GM18526 (cell line): ENCODE data around the gene EEFSEC.

Experiments used
- POLR2A ChIP-seq: IDR thresholded peaks from 3 replicates; pipeline ENCODE4 v1.6.1; 2011; ENCODE audit not compliant: insufficient read length; ENCODE audit errors: extremely low read depth

Gene EEFSEC

DNA sequence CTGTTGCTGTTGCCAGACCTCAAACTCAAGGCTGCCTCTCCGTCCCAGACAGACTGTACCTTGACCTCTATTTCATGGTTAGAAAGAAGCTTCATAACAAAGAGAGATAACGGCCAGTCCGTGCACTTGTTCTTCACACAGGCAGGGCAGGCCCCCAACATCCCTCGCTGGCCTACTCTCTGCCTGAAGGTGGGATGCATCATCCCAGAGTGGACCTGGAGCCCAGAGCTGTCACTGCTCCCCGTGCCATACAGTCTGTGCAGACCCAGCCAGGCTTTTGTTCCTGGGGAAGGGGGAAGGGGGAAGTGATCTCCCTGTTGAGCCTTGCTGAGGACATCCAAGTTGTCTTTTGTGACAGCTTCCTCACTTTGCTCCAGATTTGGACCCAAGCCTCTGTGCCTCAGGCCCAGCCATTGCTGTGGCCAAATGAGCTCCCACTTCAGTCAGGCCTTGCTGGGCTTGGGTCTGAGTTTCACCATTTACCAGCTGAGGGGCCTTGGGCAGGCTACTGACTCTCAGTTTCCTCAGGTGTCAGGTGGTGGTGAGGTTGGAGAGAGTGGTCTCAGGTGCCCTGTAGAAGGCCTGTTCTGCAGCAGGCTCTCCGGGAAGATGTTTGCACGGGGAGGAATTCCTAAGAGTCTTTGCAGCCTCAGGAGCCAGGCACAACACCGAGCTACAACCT is 171.8 kb downstream of the EEFSEC start:
- no peak for TF ChIP-seq POLR2A

DNA sequence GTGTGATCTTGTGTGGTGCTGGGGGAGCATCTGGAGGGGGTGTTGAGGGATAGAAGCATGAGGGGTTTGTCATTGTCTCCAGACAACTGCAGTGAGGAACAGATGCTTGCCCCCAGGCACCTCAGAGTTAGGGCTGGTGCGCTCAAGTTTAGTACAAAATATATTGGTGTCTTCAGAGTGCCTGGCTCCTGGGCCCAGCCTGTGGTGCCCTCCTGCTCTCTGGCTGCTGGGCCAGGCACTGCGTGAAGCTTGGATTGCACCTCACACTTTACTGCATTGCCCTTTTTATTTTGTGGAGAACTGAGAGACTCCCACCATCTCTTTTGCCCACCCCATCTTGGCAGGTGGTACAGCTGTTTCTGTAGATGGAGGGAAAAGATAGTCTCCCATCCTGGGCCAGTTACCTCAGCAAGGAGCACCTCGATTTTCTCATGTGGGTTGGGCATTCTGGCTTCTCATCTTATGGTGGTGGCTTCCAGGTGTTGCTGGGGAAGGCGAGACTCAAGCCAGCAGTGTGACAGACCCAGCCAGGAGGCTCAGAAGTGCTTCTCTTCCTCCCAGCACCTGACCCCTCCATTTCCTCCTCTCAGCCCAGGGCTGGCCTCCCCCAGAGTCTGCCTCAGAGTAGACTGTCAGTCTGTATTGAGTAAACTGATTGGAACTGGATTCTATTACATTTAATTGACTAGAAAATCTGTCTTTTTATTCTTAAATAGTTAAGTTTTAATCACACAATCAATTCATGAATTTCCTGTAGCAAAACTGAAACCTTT is 173.0 kb downstream of the EEFSEC start:
- TF ChIP-seq POLR2A, result no peak

DNA sequence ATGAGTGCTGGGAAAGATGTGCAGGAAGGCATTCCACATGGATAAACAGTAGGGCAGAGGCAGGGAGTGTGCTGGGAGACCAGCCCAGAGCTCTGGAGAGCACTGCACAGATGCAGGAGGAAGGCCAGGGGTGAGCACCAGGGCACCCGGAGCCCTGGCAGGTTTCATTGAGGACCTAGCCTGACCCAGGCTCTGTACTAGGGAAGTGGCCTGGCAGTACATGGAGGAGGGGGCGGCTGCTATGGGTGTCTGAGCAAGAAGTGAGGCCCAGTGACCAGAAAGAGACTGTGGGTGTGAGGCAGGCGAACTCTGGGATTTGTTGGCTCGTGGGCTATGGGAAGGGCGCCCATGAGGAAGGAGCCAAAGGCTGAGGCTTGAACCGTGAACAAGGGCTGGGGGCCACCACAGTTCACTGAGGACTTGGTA is 174.3 kb downstream of the EEFSEC start:
- no peak for TF ChIP-seq POLR2A

DNA sequence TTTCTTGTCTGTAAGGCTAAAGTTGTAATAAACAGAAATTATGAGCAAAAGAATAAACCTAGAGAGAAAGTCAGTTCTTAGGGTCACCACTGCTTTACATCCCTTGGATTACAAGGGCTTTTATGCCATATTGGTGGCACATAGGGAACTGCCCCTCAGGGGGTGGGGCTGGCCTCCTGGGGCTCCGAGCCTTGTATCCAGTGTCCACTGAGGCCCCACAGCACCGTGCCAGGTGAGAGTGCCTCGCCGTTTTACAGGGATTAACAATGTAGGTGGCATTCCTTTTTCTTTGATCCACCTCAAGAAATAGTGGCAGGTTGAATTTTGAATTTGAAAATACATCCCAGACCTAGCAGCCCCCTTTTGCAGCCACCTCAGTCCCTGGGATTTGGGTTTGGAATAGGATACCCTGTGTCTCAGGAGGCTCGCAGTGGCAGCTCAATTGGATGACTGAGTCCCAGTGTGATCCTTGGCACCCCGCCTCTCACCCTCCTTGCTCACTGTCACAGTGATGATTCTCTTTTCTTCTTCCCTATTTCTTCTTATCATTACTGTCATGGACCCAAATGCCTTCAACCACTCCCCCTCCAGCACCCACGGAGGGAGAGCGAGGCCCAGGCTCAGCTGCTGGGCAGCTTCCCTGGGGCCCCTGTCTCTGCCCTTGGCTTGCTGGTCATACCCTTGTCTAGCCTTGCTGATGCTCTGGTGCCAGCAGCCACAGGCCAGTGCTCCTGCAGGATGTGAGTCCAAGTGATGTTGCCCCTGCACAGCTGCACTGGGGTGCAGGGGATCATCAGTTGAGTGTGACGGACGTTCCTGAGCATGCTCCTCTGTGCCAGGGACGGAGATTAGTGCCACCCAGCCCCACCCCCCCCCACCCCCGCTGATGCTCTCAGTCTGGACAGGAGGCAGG is 175.5 kb downstream of the EEFSEC start:
- no peak for TF ChIP-seq POLR2A

DNA sequence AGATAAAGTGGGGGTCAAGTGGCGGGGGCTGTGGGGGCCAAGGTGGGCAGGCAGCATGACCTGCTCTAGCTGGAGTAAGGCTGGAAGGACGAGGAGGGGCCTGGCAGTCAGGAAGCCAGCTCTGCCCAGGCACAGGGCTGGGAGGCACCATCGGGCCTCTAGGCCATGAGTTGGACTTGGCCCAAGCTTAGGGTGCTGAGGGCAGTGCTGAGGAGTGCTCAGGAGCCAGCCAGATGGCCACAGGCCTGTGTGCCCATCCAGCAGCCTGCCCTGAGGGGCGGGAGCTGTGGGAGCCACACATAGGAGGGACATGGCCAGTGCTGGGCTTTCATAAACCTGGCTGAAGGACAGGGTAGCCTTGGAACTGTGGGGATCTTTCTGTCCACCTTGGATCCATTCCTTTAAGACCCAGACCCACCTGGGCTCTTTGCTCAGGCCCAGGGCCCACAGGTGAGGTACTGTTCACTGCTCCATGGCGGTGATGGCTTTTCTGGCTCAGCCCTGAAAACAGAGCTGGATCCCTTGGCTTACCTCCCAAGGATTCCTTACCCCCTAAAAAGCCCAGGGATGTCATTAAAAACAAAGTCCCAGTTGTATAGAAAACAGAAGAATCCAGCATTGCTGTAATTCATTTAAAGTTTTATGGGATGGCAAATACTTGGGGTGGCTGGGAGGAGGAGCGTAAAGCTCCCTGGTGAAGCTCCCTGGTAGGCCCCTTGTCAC is 176.4 kb downstream of the EEFSEC start:
- no peak for TF ChIP-seq POLR2A

DNA sequence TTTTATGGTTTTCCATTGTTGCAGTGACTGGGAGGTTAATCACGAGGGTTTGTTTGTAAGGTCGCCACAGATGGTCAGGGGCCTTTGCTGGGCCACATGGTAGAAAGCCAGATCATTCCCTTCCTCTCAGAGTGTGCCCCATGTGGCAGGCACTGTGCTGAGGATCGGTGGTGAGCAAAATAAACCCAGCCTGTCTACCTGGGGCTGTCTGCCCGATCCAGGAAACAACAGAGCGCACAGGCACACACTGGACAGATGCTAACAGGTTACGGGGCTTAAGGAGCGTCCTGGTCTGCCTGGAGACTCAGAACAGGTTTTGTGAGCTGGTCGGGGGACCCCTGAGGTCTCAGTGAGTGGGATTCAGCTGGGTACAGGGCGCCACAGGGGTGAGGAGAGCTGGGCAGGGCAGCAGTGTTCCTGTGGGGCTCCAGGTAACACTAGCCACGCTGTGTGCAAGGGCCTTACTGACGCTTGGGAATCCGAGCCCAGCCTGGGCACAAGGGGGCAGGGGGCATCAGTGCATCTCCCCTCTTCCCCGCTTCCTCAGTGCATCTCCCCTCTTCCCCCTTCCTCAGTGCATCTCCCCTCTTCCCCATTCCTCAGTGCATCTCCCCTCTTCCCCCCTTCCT is 177.0 kb downstream of the EEFSEC start:
- no peak for TF ChIP-seq POLR2A

DNA sequence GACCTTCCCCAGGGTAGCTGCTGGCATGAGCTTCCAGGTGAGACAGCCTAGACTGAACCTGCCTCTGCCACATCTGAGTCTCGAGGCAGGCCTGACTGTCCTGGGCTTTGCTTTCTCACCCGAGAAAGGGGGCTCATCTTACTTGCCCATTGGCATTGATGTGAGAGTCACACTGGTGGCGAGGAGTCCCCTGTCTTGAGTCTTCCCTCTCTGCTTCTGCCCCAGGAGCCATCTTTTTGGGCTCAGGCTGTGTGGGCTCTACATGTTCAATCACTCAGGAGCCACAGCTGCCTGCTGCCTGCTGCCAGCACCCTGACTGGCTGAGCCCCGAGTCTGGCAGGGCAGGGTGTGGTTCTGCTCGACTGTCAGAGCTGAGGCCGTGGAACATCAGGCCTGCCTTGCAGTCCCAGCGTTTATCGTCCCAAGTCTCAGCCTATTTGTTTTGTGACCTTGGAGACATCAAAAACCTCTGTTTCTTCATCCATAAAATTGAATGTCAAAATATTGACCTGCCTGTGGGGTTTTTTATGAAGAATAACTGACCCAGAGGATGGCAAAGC is 180.9 kb downstream of the EEFSEC start:
- TF ChIP-seq POLR2A, result no peak

DNA sequence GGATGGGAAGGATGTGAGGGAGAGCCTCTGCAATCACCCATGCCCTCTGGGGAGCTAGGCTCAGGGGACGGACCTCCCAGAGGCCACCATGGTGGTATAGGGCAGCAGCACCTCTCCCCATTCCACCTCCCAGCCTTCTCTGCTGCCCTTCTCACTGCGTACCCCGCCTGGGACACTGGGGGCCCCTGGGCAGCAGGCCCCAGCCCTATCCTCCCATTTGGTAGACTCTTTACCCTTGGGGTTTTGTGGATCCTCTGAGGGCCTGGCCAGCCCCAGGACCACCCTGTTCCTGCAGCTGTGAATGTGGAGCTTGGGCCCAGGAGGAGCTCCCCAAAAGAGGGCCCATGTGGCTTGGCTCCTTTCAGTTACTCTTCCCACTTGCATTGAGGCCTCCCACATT is 181.5 kb downstream of the EEFSEC start:
- no peak for TF ChIP-seq POLR2A

DNA sequence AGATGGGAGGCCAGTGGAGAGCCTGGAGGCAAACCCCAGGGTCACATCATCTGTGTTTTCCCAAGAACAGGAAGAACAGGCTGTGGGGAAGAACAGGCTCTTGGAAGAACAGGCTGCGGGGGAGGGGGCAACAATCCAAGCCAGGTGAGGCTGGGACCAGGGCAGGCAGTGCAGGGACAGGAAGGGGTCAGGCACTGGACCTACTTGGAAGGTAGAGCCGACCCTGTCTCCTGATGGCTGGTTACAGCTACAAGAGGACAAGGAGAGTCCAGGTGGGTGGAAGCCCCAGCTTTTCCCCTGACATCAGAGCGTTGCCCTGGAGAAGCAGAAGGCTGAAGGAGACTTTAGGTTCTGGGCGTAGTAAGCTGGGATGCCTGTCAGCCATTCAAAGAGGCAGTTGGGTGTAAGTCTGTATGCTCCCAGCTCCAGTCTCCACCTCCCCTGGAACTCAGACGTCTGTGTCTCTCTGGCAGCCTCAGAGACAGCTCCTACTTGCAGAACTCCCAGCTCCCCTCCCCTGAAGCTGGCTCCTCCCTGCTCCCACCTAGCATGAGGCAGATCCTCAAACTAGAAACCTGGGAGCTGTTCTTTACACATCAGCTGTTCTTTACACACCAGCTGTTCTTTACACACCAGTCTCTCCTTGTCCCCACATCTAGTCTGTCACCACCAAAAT is 182.5 kb downstream of the EEFSEC start:
- TF ChIP-seq POLR2A, result no peak

DNA sequence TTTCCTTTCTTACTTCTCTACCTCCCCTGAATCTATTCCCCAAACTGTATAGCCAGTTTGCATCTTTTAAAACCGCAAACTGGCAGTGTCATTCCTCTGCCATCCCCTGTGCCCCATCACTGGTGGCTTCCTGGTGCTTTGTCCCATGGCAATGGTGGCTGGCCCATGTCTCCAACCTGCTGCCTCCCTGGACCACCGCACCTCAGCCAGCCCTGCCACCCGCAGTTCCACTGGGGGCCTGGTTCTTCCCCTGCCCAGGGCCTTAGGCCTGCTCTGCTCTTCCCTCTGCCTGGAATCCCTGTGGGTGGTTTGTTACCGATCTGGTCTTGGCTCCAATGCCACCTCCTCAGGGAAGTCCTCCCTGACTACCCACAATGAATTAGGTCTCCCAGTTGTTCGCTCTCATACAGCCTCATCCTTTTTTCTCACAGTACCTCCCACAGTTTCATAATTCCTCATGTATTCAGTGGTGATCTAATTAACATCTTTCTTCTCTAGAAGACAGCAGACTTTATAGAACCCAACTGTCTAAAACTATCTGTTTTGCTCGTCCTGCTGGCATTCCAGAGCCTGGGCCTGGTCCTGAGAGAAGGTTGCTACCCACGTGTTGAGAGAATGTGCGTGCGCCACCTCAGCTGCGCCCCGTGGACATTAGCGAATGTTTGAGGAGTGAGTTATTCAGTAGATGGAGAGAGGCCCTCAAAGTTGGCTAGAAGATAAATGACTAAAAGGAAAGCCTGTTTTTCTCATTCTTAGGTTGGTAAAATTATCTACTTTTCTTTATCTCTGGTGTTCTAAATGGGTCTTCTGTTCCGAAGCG is 183.3 kb downstream of the EEFSEC start:
- no peak for TF ChIP-seq POLR2A

DNA sequence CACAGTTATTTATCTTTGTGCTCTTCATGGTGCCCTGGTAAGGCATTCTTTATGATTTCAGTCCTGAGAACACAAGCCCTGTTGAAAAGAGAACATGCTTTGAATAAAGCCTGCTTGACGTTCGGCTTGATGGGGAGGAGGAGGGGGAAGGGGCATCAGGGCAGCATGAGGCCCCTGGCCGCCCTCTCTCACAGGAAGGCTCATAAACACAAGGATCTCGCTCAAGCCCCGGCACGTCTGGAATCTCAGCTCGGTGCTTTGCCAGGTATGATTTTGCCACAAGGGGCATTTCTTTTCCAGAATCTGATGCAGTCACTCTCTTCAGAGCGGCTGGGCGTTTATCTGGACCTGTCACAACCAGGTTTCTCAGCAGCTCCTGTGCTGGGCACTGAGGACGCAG is 184.0 kb downstream of the EEFSEC start:
- no peak for TF ChIP-seq POLR2A

DNA sequence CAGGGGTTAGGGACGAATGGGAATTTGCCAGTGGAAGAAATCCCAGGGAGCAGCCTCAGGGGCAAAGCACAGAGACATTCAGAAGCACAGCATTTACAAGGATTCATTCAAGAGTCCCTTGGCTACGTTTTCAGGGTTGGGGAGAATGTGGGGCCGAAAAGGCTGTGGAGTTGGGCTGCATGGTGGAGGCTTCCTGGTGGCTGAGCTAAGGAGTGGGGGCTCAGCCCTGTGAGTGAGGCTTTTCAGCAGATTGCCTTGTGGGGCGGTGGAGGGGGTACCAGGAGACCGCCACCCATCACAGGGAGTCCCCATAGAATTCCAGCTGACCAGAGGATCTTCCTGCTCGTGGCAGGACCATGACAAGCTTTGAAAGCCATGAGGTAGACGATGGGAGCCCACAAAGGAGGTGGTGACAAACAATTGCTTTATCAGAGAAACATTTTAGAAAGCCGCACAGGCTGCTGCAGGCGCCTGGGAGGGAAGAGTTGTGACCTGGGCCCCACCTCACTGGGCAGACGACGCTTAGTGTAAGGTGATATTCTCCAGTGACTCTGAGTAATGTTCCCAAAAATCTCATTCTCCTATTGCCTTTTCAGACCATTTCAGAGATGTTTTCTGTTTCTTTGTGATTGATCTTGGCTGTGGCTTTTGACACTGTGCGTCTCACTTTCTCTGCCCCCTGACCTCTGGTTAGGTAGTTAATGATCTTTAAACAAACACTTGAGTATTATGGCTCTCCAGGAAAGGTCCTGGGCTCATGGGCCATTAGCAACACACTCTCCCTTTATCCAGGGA is 185.5 kb downstream of the EEFSEC start:
- TF ChIP-seq POLR2A, result no peak
